Lung (tissue), 12 donors: ENCODE results near the gene C3orf20. TPM values are rescaled to one million over a fixed set of nuclear protein-coding genes. Genes with fewer than 3 reads are reported as not detected.

ENCODE experiments used
- ATAC-seq: fragments of 200-7000 bp; cut with Tn5 transposase; one replicate; pipeline ENCODE4 v1.9.1; 2020; ENCODE audit warnings: moderate number of reproducible peaks; ENCODE audit not compliant: insufficient read depth, low FRiP score
- DNase-seq, 3 donors: peaks; one replicate each; pipeline ENCODE4 v3.0.0-alpha.2; 2013 to 2017
- H3K27ac ChIP-seq, 2 donors: one replicate each; pipeline ENCODE4 v1.5.1; 2013; ENCODE audit warnings: mild to moderate bottlenecking in 2 of 2, moderate library complexity in 2 of 2, control low read depth in 1 of 2, inconsistent platforms in 1 of 2, low read depth in 1 of 2, low read length in 1 of 2
- H3K27me3 ChIP-seq, 3 donors: one replicate each; pipeline ENCODE4 v1.5.1; 2013; ENCODE audit warnings: low read length in 2 of 3; ENCODE audit not compliant: control insufficient read depth in 3 of 3, insufficient read depth in 3 of 3
- H3K36me3 ChIP-seq, 4 donors: one replicate each; pipeline ENCODE4 v1.5.1; 2013; ENCODE audit warnings: low read length in 4 of 4, mild to moderate bottlenecking in 1 of 4, moderate library complexity in 1 of 4; ENCODE audit not compliant: control insufficient read depth in 4 of 4, insufficient read depth in 4 of 4
- H3K4me1 ChIP-seq, 5 donors: one replicate each; pipeline ENCODE4 v1.5.1; 2013; ENCODE audit warnings: low read length in 5 of 5, mild to moderate bottlenecking in 2 of 5, moderate library complexity in 1 of 5; ENCODE audit not compliant: control insufficient read depth in 5 of 5, insufficient read depth in 5 of 5
- H3K4me3 ChIP-seq: one replicate; pipeline ENCODE4 v1.5.1; 2013; ENCODE audit warnings: mild to moderate bottlenecking, control low read depth, moderate library complexity
- H3K9ac ChIP-seq, 2 donors: one replicate each; pipeline ENCODE4 v1.5.1; 2013; ENCODE audit warnings: low read length in 2 of 2, control low read depth in 1 of 2; ENCODE audit not compliant: insufficient read depth in 1 of 2
- H3K9me3 ChIP-seq, 4 donors: one replicate each; pipeline ENCODE4 v1.5.1; 2013; ENCODE audit warnings: low read length in 3 of 4, mild to moderate bottlenecking in 1 of 4, moderate library complexity in 1 of 4; ENCODE audit not compliant: control insufficient read depth in 4 of 4, insufficient read depth in 3 of 4
- CTCF ChIP-seq: IDR thresholded peaks from 2 replicates; pipeline ENCODE4 v1.5.1; 2012; ENCODE audit warnings: mild to moderate bottlenecking; ENCODE audit errors: control extremely low read depth, extremely low read depth
- WGBS, 2 donors: extraction: QIAGEN DNeasy Blood & Tissue Kit; methylation state at CpG; one replicate each; pipeline ENCODE4 v1.1.7; 2013; 5-methylcytosine and 5-hydroxymethylcytosine counted together
- polyA plus RNA-seq, 2 donors: library from polyadenylated mRNA; stranded (reverse); fragments of 200-250 nt; gene quantifications; one replicate each; pipeline ENCODE4 v1.2.1, GENCODE V29; 2013
- total RNA-seq, 2 donors: library from RNA; depleted of rRNA in 1 of 2; stranded (reverse); fragments of >200 nt in 1 of 2; gene quantifications; one replicate each; pipeline ENCODE4 v1.2.1, GENCODE V29; 2014 to 2021
- donor health status: control.
- donor health status: control.
- donor health status: Bipolar disorder and iron deficiency.
- donor health status: healthy.
- donor health status: DM: yes; HTN: yes; CAD: no.

Gene C3orf20
- total and polyA plus RNA-seq, 4 donors, result 0.03 to 0.14 (median 0.12) TPM; not detected in 1

- Histone ChIP-seq H3K9me3 (peaks cover 0 to 2% (median 0%) of the 10 kb centered on the region in 4 donors), H3K27me3 (peaks cover 0 to 6% (median 0%) of the 10 kb centered on the region in 3 donors), H3K36me3 (no peaks in the 10 kb centered on the region), H3K27ac (no peak overlapping the region), H3K4me3 (no peak overlapping the region), H3K9ac (no peak overlapping the region), H3K4me1 (peaks cover 0 to 6% (median 0%) of the 10 kb centered on the region in 5 donors)
- WGBS, 2 donors, result 87 to 89% methylated on average over 6 of the region's 6 CpGs
- ATAC-seq, result no peak
- no peak for DNase-seq
- no peak for TF ChIP-seq CTCF
These were observed 123.3 kb downstream of the C3orf20 start for GRCh38 chr3:14798231-14798630.

- Histone ChIP-seq H3K36me3 (no peaks in the 10 kb centered on the region), H3K9ac (no peak overlapping the region), H3K9me3 (peaks cover 0 to 2% (median 0%) of the 10 kb centered on the region in 4 donors), H3K27ac (no peak overlapping the region), H3K27me3 (peaks cover 0 to 6% (median 0%) of the 10 kb centered on the region in 3 donors), H3K4me3 (no peak overlapping the region), H3K4me1 (peaks cover 0 to 7% (median 0%) of the 10 kb centered on the region in 5 donors)
- TF ChIP-seq CTCF, result no peak
- ATAC-seq, result no peak
- WGBS, 2 donors, result 70 to 93% methylated on average over 4 of the region's 4 CpGs
- DNase-seq, result no peak
These were observed 124.2 kb downstream of the C3orf20 start for GRCh38 chr3:14799146-14799545.

GRCh38 chr3:14801031-14801430 is 126.1 kb downstream of the C3orf20 start:
- DNase-seq (no peak), ATAC-seq (no peak)
- H3K36me3 ChIP-seq, result no peaks in the 10 kb centered on the region
- TF ChIP-seq CTCF, result no peak
- no peak overlapping the region for H3K27ac ChIP-seq
- H3K4me1 ChIP-seq, result peaks cover 0 to 15% (median 0%) of the 10 kb centered on the region in 5 donors
- peaks cover 0 to 2% (median 0%) of the 10 kb centered on the region in 4 donors for H3K9me3 ChIP-seq
- H3K9ac ChIP-seq, result no peak overlapping the region
- H3K27me3 ChIP-seq, result peaks cover 0 to 6% (median 0%) of the 10 kb centered on the region in 3 donors
- WGBS, 2 donors, result 93 to 96% methylated on average over 9 of the region's 9 CpGs
- H3K4me3 ChIP-seq, result no peak overlapping the region
